RWPE1 (cell line): ENCODE data around the gene THOC7.

Source experiments
- CTCF ChIA-PET: fragments of 350-600 bp; sonication (Branson Sonifier 250); formaldehyde crosslinking; extraction: SDS; loops from one replicate; lab custom pipeline; 2021; lab: Yijun Ruan, JAX
- POLR2A ChIA-PET: fragments of 400-600 bp; formaldehyde crosslinking; extraction: SDS; loops from one replicate; lab custom pipeline; 2020; ENCODE audit warnings: antibody characterized with exemption; ENCODE audit not compliant: low non-redundant PET; lab: Yijun Ruan, JAX
- DNase-seq: peaks from one replicate; pipeline ENCODE4 v3.0.0; 2012; ENCODE audit warnings: low spot score
- H3K27ac ChIP-seq: fragments of 450-650 bp; 2 replicates; pipeline ENCODE4 v1.5.1; 2017
- TF ChIP-seq, protein P1 (sequence below): fragments of 450-650 bp; conservative IDR thresholded peaks from 2 replicates; pipeline ENCODE4 v1.5.1; 2017; ENCODE audit warnings: low read depth, mild to moderate bottlenecking

The THOC7 gene

GRCh38 chr3:63872135-63872924, 8.7 kb upstream of the THOC7 start:
- CTCF ChIA-PET, result no interaction called here
- H3K27ac ChIP-seq, result no peak overlapping the region

GRCh38 chr3:63870615-63871005, 7.0 kb upstream of the THOC7 start:
- TF ChIP-seq, protein P1, sequence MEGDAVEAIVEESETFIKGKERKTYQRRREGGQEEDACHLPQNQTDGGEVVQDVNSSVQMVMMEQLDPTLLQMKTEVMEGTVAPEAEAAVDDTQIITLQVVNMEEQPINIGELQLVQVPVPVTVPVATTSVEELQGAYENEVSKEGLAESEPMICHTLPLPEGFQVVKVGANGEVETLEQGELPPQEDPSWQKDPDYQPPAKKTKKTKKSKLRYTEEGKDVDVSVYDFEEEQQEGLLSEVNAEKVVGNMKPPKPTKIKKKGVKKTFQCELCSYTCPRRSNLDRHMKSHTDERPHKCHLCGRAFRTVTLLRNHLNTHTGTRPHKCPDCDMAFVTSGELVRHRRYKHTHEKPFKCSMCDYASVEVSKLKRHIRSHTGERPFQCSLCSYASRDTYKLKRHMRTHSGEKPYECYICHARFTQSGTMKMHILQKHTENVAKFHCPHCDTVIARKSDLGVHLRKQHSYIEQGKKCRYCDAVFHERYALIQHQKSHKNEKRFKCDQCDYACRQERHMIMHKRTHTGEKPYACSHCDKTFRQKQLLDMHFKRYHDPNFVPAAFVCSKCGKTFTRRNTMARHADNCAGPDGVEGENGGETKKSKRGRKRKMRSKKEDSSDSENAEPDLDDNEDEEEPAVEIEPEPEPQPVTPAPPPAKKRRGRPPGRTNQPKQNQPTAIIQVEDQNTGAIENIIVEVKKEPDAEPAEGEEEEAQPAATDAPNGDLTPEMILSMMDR, result no peak
- CTCF ChIA-PET, result no interaction called here
- H3K27ac ChIP-seq, result no peak overlapping the region
- POLR2A ChIA-PET, result no interaction called here
- no peak for DNase-seq

More at GRCh38 chr3:63872135-63872924, 8.7 kb upstream of the THOC7 start:
- TF ChIP-seq, protein P1, result no peak
- POLR2A ChIA-PET, result no interaction called here
- peak; percentile 49 for DNase-seq

DNA sequence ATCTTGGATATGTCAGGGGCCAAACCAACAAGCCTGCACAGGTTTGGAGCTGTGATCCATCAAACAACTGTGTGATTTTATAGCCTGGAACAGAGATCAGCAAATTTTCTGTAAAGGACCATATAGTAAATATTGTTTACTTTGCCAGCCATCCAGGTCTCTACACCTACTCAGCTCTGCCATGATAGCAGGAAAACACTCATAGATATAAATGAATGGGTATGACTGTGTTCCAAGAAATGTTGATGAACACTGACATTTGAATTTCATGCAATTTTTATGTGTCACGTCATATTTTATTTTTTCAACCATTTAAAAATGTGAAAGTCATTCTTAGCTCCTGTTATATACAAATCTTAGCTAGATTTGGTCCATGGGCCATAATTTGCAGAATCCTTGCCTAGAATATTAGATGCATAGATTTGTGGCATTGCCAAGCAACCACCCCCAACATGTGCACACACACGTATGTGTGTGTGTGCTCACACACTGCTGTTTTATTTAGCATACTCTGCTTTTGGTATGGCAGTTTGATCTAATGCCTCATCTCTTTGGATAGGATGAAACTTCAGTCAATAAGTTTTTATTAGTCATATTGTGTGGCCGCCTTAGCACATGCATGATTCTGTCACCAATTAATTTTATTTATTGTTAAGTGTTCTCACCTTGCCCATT, 6.5 kb upstream of the THOC7 start:
- TF ChIP-seq, protein P1, result no peak
- ChIA-PET POLR2A (no interaction called here), CTCF (interaction anchor here (0.9 kb wide), 1 partner anchor 42 kb away, joined by 3 read pairs; the partner anchor contains the start of gene SCAANT1)
- DNase-seq, result no peak
- no peak overlapping the region for H3K27ac ChIP-seq

GRCh38 chr3:63867225-63867624, 3.6 kb upstream of the THOC7 start:
- ChIA-PET CTCF (no interaction called here), POLR2A (no interaction called here)
- TF ChIP-seq, protein P1, result no peak
- no peak for DNase-seq
- H3K27ac ChIP-seq, result no peak overlapping the region

DNA sequence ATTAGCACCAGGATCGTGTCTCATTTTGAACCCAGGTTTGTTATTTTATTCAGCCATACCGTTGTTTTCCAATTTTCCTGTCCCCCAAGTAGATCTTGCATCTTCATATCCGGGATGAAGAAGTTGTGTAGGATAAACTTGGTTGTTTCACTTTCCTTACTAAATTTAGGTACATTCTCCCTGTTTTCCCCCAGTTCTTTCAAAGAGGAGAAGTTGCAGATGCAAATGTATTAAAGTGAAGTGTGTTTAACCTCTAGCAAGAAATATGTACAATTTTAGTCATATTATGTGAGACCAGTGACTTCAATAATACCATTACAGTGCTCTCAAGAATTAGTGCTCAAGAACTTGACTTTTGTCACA, 1.3 kb upstream of the THOC7 start:
- CTCF ChIA-PET, result no interaction called here
- peak overlapping the region; percentile 87; the same call in 1 of the 2 replicates for H3K27ac ChIP-seq
- POLR2A ChIA-PET, result no interaction called here
- TF ChIP-seq, protein P1, result no peak
- DNase-seq, result no peak

DNA sequence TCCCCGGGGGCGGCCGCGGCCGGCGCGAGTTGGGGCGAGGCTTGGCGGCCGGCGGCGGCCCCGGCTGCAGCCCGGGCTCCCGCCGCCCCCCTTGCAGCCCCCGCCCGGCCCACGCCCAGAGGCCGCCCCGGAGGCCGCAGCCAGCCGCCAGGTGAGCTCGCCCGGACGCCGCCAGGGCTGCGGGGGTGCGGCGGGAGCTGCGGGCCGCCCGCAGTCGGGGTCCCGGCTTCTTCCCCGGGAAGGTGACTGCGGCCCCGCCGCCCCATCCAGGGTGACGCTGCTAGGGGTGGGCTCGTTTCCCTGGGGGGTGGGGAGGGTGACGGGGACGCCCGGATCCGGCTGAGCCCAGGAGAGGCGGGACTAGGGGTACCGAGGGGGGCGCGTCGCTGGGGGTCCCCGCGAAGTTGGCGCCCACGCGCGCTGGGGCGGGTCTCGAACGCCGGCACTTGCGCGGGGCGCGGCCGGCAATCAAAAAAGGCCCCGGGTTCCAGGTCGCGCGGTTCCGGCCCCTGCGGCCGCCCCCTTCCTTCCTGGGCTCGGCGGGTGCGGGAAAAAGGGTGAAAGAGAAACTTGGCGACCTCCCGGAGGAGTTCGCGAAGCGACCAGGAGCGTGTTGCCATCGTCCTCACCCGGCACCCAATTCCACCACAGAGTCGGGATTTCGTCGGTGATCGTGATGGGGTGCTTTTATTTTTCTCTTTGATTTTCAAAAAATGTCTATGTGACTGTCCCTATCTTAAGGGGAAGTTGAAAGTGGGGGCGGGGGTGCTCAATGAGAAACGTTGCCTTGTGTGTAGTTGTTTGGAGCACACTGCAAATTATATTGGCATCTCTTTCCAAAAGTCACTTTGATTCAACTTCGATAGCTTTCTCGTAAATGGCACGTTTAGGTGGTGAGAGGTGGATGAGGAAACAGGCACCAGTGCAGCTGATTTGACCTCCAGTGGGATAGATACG, 681 bp upstream of the THOC7 start:
- ChIA-PET CTCF (no interaction called here), POLR2A (no interaction called here)
- peak overlapping the region; percentile 87 for H3K27ac ChIP-seq
- DNase-seq, result peak; percentile 31
- TF ChIP-seq, protein P1, result no peak
